NCI-H510A treated with DMSO at 0.1 percent for 48 hours (cell line): ENCODE results near the gene PCBD1.
"Not testable (repeated sequence)": the region's sequence is repeated elsewhere in the genome, so short reads cannot be mapped to it uniquely, and the experiment has no call there.

Experiments used
- DNase-seq: peaks from one replicate; lab custom pipeline; 2025; lab: John Stamatoyannopoulos, UW

The PCBD1 gene

GRCh38 chr10:70887804-70888800 lies at the start of gene PCBD1:
Gene PCBD1, minus strand, starts transcription at chr10:70888565. Its CDS starts 32 bp downstream, at chr10:70888533.
- peak; percentile 67 for DNase-seq

- DNase-seq = no peak
These were observed 49.3 kb upstream of the PCBD1 start for GRCh38 chr10:70937661-70938060.

GRCh38 chr10:70936111-70936510 lies 47.7 kb upstream of the PCBD1 start:
- no peak for DNase-seq

- no peak for DNase-seq
These were observed 47.3 kb upstream of the PCBD1 start for GRCh38 chr10:70935631-70936030.

GRCh38 chr10:70935125-70935625 lies 46.8 kb upstream of the PCBD1 start:
- no peak for DNase-seq

GRCh38 chr10:70934701-70935100 lies 46.3 kb upstream of the PCBD1 start:
- DNase-seq = no peak

- no peak for DNase-seq
These were observed 44.2 kb upstream of the PCBD1 start for GRCh38 chr10:70932392-70933196.

- DNase-seq = no peak
These were observed 42.9 kb upstream of the PCBD1 start for GRCh38 chr10:70931168-70931815.

- no peak for DNase-seq
These were observed 42.1 kb upstream of the PCBD1 start for GRCh38 chr10:70930263-70931000.

GRCh38 chr10:70928140-70928539 lies 39.8 kb upstream of the PCBD1 start:
- DNase-seq = no peak

GRCh38 chr10:70927189-70927943 lies 39.0 kb upstream of the PCBD1 start:
- no peak for DNase-seq

GRCh38 chr10:70926226-70927000 lies 38.0 kb upstream of the PCBD1 start:
- no peak for DNase-seq

GRCh38 chr10:70925377-70926225 lies 37.2 kb upstream of the PCBD1 start:
- DNase-seq = peak; percentile 14

GRCh38 chr10:70923696-70924095 lies 35.3 kb upstream of the PCBD1 start:
- DNase-seq = no peak

GRCh38 chr10:70921285-70921684 lies 32.9 kb upstream of the PCBD1 start:
- DNase-seq = no peak

GRCh38 chr10:70920519-70920918 lies 32.2 kb upstream of the PCBD1 start:
- peak; percentile 94 for DNase-seq

- not testable (repeated sequence) for DNase-seq
These were observed 31.5 kb upstream of the PCBD1 start for GRCh38 chr10:70919906-70920305.

- peak; percentile 75 for DNase-seq
These were observed 30.6 kb upstream of the PCBD1 start for GRCh38 chr10:70918851-70919530.
